ENCODE measurements around the gene OTOG.

- TF ChIP-seq CTCF (conservative IDR thresholded peaks at IDR 0.05; ENCODE audit: low read depth, low read length): no peak
- TF ChIP-seq EZH2 (IDR thresholded peaks at IDR 0.05; ENCODE audit: low read length, unreplicated experiment): no peak
- TF ChIP-seq EZH2phosphoT487 (IDR thresholded peaks at IDR 0.05; ENCODE audit: borderline replicate concordance, low read length): no peak
Measured at GRCh38 chr11:17532784-17533183, 14.3 kb upstream of the OTOG start.
